HEK293 (cell line): ENCODE results near the gene SPRED3.

ENCODE experiments used
- GLIS2 ChIP-seq: fragments of 450-650 bp; formaldehyde crosslinking; IDR thresholded peaks from 2 replicates; pipeline ENCODE4 v1.5.1; 2016; ENCODE audit warnings: missing biosample characterization, missing genetic modification characterization
- HOXA7 ChIP-seq: sonication (generic); formaldehyde crosslinking; IDR thresholded peaks from 2 replicates; pipeline ENCODE4 v1.8.1; 2022; ENCODE audit warnings: missing genetic modification reagents, borderline replicate concordance
- IKZF3 ChIP-seq: fragments of 450-650 bp; IDR thresholded peaks from 2 replicates; pipeline ENCODE4 v1.5.0; 2018; ENCODE audit warnings: missing biosample characterization, mild to moderate bottlenecking, missing genetic modification characterization, moderate library complexity
- INSM2 ChIP-seq: fragments of 450-650 bp; formaldehyde crosslinking; IDR thresholded peaks from 2 replicates; pipeline ENCODE4 v1.5.1; 2016; ENCODE audit warnings: missing biosample characterization, missing genetic modification characterization
- MZF1 ChIP-seq: fragments of 450-650 bp; formaldehyde crosslinking; IDR thresholded peaks from 2 replicates; pipeline ENCODE4 v1.5.1; 2017; ENCODE audit warnings: missing biosample characterization, missing genetic modification characterization, borderline replicate concordance
- PBX3 ChIP-seq: sonication (generic); formaldehyde crosslinking; IDR thresholded peaks from 2 replicates; pipeline ENCODE4 v1.8.1; 2022; ENCODE audit warnings: mild to moderate bottlenecking, moderate library complexity, missing genetic modification reagents
- REPIN1 ChIP-seq: fragments of 450-650 bp; formaldehyde crosslinking; IDR thresholded peaks from 2 replicates; pipeline ENCODE4 v1.5.1; 2017; ENCODE audit warnings: missing biosample characterization, missing genetic modification characterization, low read depth
- ZFP3 ChIP-seq: fragments of 450-650 bp; formaldehyde crosslinking; IDR thresholded peaks from 2 replicates; pipeline ENCODE4 v1.5.1; 2016; ENCODE audit warnings: low read depth, missing biosample characterization, missing genetic modification characterization
- ZIC2 ChIP-seq: fragments of 450-650 bp; formaldehyde crosslinking; IDR thresholded peaks from 2 replicates; pipeline ENCODE4 v1.5.1; 2016; ENCODE audit warnings: missing biosample characterization, missing genetic modification characterization
- ZNF132 ChIP-seq: fragments of 450-650 bp; formaldehyde crosslinking; IDR thresholded peaks from 2 replicates; pipeline ENCODE4 v1.5.1; 2017; ENCODE audit warnings: missing biosample characterization, missing genetic modification characterization, borderline replicate concordance
- ZNF148 ChIP-seq: fragments of 450-650 bp; formaldehyde crosslinking; IDR thresholded peaks from 2 replicates; pipeline ENCODE4 v1.5.0; 2017; ENCODE audit warnings: missing biosample characterization, missing genetic modification characterization, borderline replicate concordance
- ZNF169 ChIP-seq: fragments of 450-650 bp; formaldehyde crosslinking; IDR thresholded peaks from 2 replicates; pipeline ENCODE4 v1.5.1; 2016; ENCODE audit warnings: missing biosample characterization, missing genetic modification characterization
- ZNF2 ChIP-seq: fragments of 450-650 bp; formaldehyde crosslinking; IDR thresholded peaks from 2 replicates; pipeline ENCODE4 v1.5.1; 2016; ENCODE audit warnings: missing biosample characterization, missing genetic modification characterization
- ZNF223 ChIP-seq: fragments of 450-650 bp; formaldehyde crosslinking; IDR thresholded peaks from 2 replicates; pipeline ENCODE4 v1.5.1; 2016; ENCODE audit warnings: missing biosample characterization, missing genetic modification characterization
- ZNF266 ChIP-seq: fragments of 450-650 bp; formaldehyde crosslinking; IDR thresholded peaks from 2 replicates; pipeline ENCODE4 v1.5.1; 2016; ENCODE audit warnings: missing biosample characterization, missing genetic modification characterization, low read depth
- ZNF362 ChIP-seq: fragments of 450-650 bp; formaldehyde crosslinking; IDR thresholded peaks from 2 replicates; pipeline ENCODE4 v1.5.1; 2016; ENCODE audit warnings: missing biosample characterization, missing genetic modification characterization
- ZNF398 ChIP-seq: fragments of 450-650 bp; formaldehyde crosslinking; IDR thresholded peaks from 2 replicates; pipeline ENCODE4 v1.5.1; 2017; ENCODE audit warnings: missing biosample characterization, missing genetic modification characterization
- ZNF404 ChIP-seq: fragments of 450-650 bp; formaldehyde crosslinking; IDR thresholded peaks from 2 replicates; pipeline ENCODE4 v1.5.1; 2017; ENCODE audit warnings: missing biosample characterization, missing genetic modification characterization
- ZNF416 ChIP-seq: fragments of 450-650 bp; formaldehyde crosslinking; IDR thresholded peaks from 2 replicates; pipeline ENCODE4 v1.5.1; 2016; ENCODE audit warnings: missing biosample characterization, missing genetic modification characterization
- ZNF513 ChIP-seq: fragments of 450-650 bp; IDR thresholded peaks from 2 replicates; pipeline ENCODE4 v1.5.1; 2018; ENCODE audit warnings: missing biosample characterization, missing genetic modification characterization
- ZNF549 ChIP-seq: fragments of 450-650 bp; IDR thresholded peaks from 2 replicates; pipeline ENCODE4 v1.5.1; 2018; ENCODE audit warnings: missing biosample characterization, missing genetic modification characterization, mild to moderate bottlenecking, inconsistent platforms, moderate library complexity
- ZNF580 ChIP-seq: fragments of 450-650 bp; formaldehyde crosslinking; IDR thresholded peaks from 2 replicates; pipeline ENCODE4 v1.5.1; 2016; ENCODE audit warnings: missing biosample characterization, missing genetic modification characterization
- ZNF658 ChIP-seq: fragments of 450-650 bp; formaldehyde crosslinking; IDR thresholded peaks from 2 replicates; pipeline ENCODE4; 2016; ENCODE audit warnings: missing biosample characterization, missing genetic modification characterization
- ZNF664 ChIP-seq: fragments of 450-650 bp; formaldehyde crosslinking; IDR thresholded peaks from 2 replicates; pipeline ENCODE4 v1.5.1; 2016; ENCODE audit warnings: missing biosample characterization, missing genetic modification characterization
- ZNF701 ChIP-seq: fragments of 450-650 bp; formaldehyde crosslinking; IDR thresholded peaks from 2 replicates; pipeline ENCODE4 v1.5.1; 2016; ENCODE audit warnings: missing biosample characterization, missing genetic modification characterization
- ZNF76 ChIP-seq: fragments of 450-650 bp; formaldehyde crosslinking; IDR thresholded peaks from 2 replicates; pipeline ENCODE4; 2016; ENCODE audit warnings: low read depth, missing biosample characterization, missing genetic modification characterization, borderline replicate concordance
- ZNF776 ChIP-seq: fragments of 450-650 bp; formaldehyde crosslinking; IDR thresholded peaks from 2 replicates; pipeline ENCODE4 v1.5.0; 2017; ENCODE audit warnings: missing biosample characterization, missing genetic modification characterization, borderline replicate concordance
- ZNF791 ChIP-seq: fragments of 450-650 bp; formaldehyde crosslinking; IDR thresholded peaks from 2 replicates; pipeline ENCODE4 v1.5.1; 2016; ENCODE audit warnings: missing biosample characterization, missing genetic modification characterization
- ZSCAN16 ChIP-seq: fragments of 450-650 bp; formaldehyde crosslinking; IDR thresholded peaks from 2 replicates; pipeline ENCODE4 v1.5.1; 2016; ENCODE audit warnings: missing biosample characterization, missing genetic modification characterization
- ZSCAN30 ChIP-seq: fragments of 450-650 bp; IDR thresholded peaks from 2 replicates; pipeline ENCODE4 v1.5.1; 2018; ENCODE audit warnings: missing biosample characterization, mild to moderate bottlenecking, missing genetic modification characterization, moderate library complexity
- ZXDB ChIP-seq: fragments of 450-650 bp; formaldehyde crosslinking; IDR thresholded peaks from 2 replicates; pipeline ENCODE4 v1.5.1; 2016; ENCODE audit warnings: missing biosample characterization, missing genetic modification characterization

SPRED3 gene

GRCh38 chr19:38434549-38435051 is 46.1 kb downstream of the SPRED3 start (continued):
- TF ChIP-seq ZNF580 (tag by site-specific recombination) (no peak), ZNF664 (no peak), ZNF148 (tag by site-specific recombination) (no peak), REPIN1 (tag by site-specific recombination) (no peak), ZNF223 (tag by site-specific recombination) (no peak), ZNF701 (no peak), ZSCAN30 (tag by site-specific recombination) (peak; percentile 75; the same call in 1 of the 2 replicates), ZNF791 (no peak), ZNF76 (tag by site-specific recombination) (peak; percentile 42; the same call in 1 of the 2 replicates), IKZF3 (tag by site-specific recombination) (peak; percentile 59), ZNF362 (tag by site-specific recombination) (no peak), ZNF776 (tag by site-specific recombination) (no peak), ZNF169 (tag by site-specific recombination) (no peak), ZNF658 (tag by site-specific recombination) (no peak), ZFP3 (tag by site-specific recombination) (no peak), ZNF404 (tag by site-specific recombination) (no peak), ZNF266 (no peak), ZNF549 (tag by site-specific recombination) (no peak), MZF1 (no peak), INSM2 (no peak), ZIC2 (tag by site-specific recombination) (peak; percentile 84), GLIS2 (tag by site-specific recombination) (peak; percentile 41; the same call in 1 of the 2 replicates), ZNF513 (tag by site-specific recombination) (no peak), ZXDB (tag by site-specific recombination) (no peak), ZNF2 (no peak), ZSCAN16 (tag by site-specific recombination) (no peak), ZNF132 (tag by site-specific recombination) (no peak), PBX3 (CRISPR knock-in tag) (no peak), HOXA7 (no peak), ZNF398 (tag by site-specific recombination) (peak; percentile 62; the same call in 1 of the 2 replicates), ZNF416 (tag by site-specific recombination) (no peak)
